ENCODE data around the gene ZNF300.
"Not testable (repeated sequence)": the region's sequence is repeated elsewhere in the genome, so short reads cannot be mapped to it uniquely, and the experiment has no call there.

ZNF300 gene

DNA sequence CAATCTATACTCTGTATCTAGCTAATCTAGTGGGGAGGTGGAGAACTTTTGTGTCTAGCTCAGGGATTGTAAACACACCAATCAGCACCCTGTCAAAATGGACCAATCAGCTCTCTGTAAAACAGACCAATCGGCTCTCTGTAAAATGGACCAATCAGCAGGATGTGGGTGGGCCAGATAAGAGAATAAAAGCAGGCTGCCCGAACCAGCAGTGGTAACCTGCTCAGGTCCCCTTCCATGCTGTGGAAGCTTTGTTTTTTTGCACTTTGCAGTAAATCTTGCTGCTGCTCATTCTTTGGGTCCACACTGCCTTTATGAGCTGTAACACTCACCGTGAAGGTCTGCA lies 58.5 kb downstream of the ZNF300 start, which contains the start of gene IRGM:
TSS of gene IRGM (plus strand) at position 214 of the 346 bp plus-strand sequence. CDS start 1,603 bp downstream, outside the sequence.
- DNase-seq (ENCODE audit: insufficient read length, low spot score); FAIRE-seq: not testable (repeated sequence)

GRCh38 chr5:150845185-150845859 lies 59.5 kb downstream of the ZNF300 start:
- FAIRE-seq; DNase-seq (ENCODE audit: insufficient read length, low spot score): not testable (repeated sequence)

Data from GM19239 (cell line).